Activated naive CD4-positive, alpha-beta T cell treated with anti-CD3 and anti-CD28 coated beads for 36 hours (primary cell): ENCODE results near the gene FKBP1B. TPM values are rescaled to one million over a fixed set of nuclear protein-coding genes. Genes with fewer than 3 reads are reported as not detected.
"Not testable (repeated sequence)": the region's sequence is repeated elsewhere in the genome, so short reads cannot be mapped to it uniquely, and the experiment has no call there.

Source experiments
- CTCF ChIA-PET: fragments of 350-600 bp; sonication (Branson Sonifier 250); formaldehyde crosslinking; loops from one replicate; lab custom pipeline; 2021; ENCODE audit warnings: antibody characterized with exemption; lab: Charles Lee
- DNase-seq: peaks from one replicate; pipeline ENCODE4 v3.0.0-alpha.2; 2020
- H3K27ac Mint-ChIP-seq: one replicate; pipeline ENCODE4 v1.8.0; 2021; ENCODE audit warnings: mild to moderate bottlenecking, mixed read lengths
- H3K27me3 Mint-ChIP-seq: one replicate; pipeline ENCODE4 v1.8.0; 2021; ENCODE audit warnings: low read depth, mixed read lengths
- H3K36me3 Mint-ChIP-seq: one replicate; pipeline ENCODE4 v1.8.0; 2021; ENCODE audit warnings: low read depth, mixed read lengths
- H3K4me1 Mint-ChIP-seq: one replicate; pipeline ENCODE4 v1.8.0; 2021; ENCODE audit warnings: low read depth, mixed read lengths
- H3K4me3 Mint-ChIP-seq: one replicate; pipeline ENCODE4 v1.8.0; 2021; ENCODE audit warnings: mild to moderate bottlenecking, moderate library complexity, mixed read lengths
- H3K9me3 Mint-ChIP-seq: one replicate; pipeline ENCODE4 v1.8.0; 2021; ENCODE audit warnings: mixed read lengths
- intact Hi-C: fragments of 100-400 bp; cut with micrococcal nuclease; formaldehyde crosslinking; loops from one replicate; pipeline ENCODE4 v1.15.1; 2023
- total RNA-seq, 2 experiments: library from RNA; stranded (reverse); gene quantifications; one replicate each; pipeline ENCODE4 v1.2.3, GENCODE V29; 2021

FKBP1B gene
- total RNA-seq, 2 experiments from 2014 or later = 0.35 TPM; not detected in 1

DNA sequence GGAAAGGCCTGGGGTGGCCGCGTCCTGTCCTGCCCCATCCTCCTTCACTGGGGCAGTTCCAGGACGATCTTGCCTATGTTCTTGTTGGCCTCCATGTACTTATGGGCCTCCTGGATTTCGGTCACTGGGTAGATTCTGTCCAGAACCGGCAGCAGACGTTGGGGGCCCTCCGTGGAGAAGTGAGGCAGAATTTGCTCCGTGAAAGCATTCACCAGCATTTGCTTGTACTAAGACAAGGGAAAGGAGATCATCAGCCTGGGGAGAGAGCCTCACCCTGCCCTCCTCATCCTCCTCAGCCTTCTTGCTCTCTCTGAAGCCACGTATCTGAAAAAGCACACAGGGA, 28.0 kb downstream of the FKBP1B start:
- H3K9me3 Mint-ChIP-seq = no peaks in the 10 kb centered on the region
- H3K4me1 Mint-ChIP-seq = peaks cover 31% of the 10 kb centered on the region
- peak overlapping the region; percentile 97 for H3K4me3 Mint-ChIP-seq
- intact Hi-C loops = loop anchor here (2.0 to 5.0 kb wide), 4 partner anchors 253 to 965 kb away; partner anchors contain the start of genes EFR3B and ITSN2
- no peaks in the 10 kb centered on the region for H3K27me3 Mint-ChIP-seq
- CTCF ChIA-PET = interaction anchor here (1.1 to 2.2 kb wide), 2 partner anchors 150 to 253 kb away, joined by 3 to 10 read pairs; partner anchors contain the start of gene ATAD2B
- no peak for DNase-seq
- peaks cover 5% of the 10 kb centered on the region for H3K36me3 Mint-ChIP-seq
- H3K27ac Mint-ChIP-seq = no peak overlapping the region

DNA sequence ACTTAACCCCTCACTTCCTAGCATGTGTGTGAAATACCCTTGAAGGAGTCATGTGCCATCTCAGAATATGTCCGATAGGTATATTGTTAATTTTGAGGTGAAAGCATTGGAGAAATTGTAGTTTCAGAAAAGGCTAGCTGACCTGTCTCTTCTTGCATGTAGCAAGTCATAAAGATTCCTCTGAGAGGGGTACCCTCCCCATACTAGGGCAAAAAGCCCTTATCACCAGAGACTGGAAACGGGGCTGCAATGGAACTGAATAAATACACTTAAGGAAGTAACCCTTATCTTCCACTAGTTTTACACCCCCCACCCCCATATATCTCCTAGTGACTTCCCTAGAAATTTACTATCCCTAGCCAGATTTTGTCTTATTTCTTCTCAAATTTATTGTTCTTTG, 28.3 kb downstream of the FKBP1B start:
- H3K9me3 Mint-ChIP-seq = no peaks in the 10 kb centered on the region
- CTCF ChIA-PET = interaction anchor here (0.7 to 2.2 kb wide), 2 partner anchors 106 to 151 kb away, joined by 3 to 10 read pairs; partner anchors contain the start of gene ATAD2B
- peaks cover 28% of the 10 kb centered on the region for H3K4me1 Mint-ChIP-seq
- peaks cover 5% of the 10 kb centered on the region for H3K36me3 Mint-ChIP-seq
- H3K4me3 Mint-ChIP-seq = peak overlapping the region; percentile 97
- intact Hi-C loops = loop anchor here (2.0 to 5.0 kb wide), 4 partner anchors 253 to 964 kb away; partner anchors contain the start of genes EFR3B and ITSN2
- no peaks in the 10 kb centered on the region for H3K27me3 Mint-ChIP-seq
- no peak for DNase-seq
- no peak overlapping the region for H3K27ac Mint-ChIP-seq

DNA sequence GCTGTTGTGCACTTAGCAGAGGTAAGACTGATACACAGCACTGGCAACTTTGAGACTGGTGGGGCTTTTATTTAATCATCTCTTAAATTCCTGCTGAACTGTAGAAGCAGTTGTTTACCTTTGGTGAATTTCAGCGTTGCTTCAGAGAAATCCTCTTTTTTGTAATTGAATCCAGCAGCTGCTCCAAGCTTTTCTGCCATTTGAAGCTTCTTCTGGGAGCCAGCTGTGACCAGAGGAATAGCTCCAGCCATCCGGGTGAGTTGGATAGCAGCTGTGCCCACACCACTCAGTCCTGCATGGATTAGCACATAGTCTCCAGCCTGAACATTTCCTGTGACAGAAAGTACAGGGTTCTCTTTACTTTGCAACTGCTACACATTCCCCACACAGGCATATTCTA, 31.2 kb downstream of the FKBP1B start:
- no peaks in the 10 kb centered on the region for H3K36me3 Mint-ChIP-seq
- intact Hi-C loops = no loop called here
- H3K4me1 Mint-ChIP-seq = peaks cover 15% of the 10 kb centered on the region
- no peak overlapping the region for H3K4me3 Mint-ChIP-seq
- no peaks in the 10 kb centered on the region for H3K27me3 Mint-ChIP-seq
- no peaks in the 10 kb centered on the region for H3K9me3 Mint-ChIP-seq
- no peak for DNase-seq
- CTCF ChIA-PET = interaction anchor here (0.9 kb wide), 1 partner anchor 154 kb away, joined by 4 read pairs; the partner anchor contains the start of gene ATAD2B
- no peak overlapping the region for H3K27ac Mint-ChIP-seq

DNA sequence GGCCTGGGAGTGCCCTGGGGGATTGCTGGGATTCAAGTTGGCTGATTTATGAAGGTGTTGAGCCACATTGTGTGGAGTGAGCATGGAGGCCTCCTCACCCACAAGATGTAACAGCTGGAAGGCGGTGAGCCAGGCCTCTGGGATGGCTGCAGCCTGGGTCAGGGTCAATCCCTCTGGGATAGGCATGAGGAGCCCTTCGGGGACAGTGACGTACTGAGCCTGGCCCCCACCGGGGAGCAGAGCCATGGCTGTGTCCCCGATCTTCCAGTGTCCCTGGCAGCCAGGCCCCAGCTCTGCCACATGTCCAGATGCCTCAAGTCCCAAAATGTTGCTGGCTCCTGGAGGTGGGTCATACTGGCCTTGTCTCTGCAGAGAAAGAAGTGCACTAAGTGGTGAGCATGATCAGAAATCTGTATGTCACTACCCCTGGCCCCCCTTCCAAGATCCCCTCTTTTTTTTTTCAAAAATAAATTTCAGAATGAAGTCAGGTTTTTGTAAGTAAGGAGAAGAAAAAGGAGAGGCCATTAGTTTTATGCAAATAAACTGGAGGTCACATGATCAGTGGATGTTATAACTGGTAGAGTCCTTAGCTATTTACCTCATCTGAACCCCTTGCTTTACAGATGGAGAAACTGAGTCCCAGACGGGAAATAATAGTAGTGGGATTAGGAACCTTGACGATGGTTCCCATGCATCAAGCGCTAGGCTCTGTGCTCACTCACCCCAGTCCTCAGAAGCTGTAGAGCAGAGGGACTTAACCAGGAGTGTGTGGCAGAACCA, 33.4 kb downstream of the FKBP1B start:
- Mint-ChIP-seq H3K9me3 (no peaks in the 10 kb centered on the region), H3K4me1 (peaks cover 8% of the 10 kb centered on the region), H3K4me3 (peak overlapping the region; percentile 85), H3K36me3 (no peaks in the 10 kb centered on the region), H3K27me3 (no peaks in the 10 kb centered on the region), H3K27ac (no peak overlapping the region)
- CTCF ChIA-PET = interaction anchor here (0.6 to 3.7 kb wide), 12 partner anchors 9 to 303 kb away, joined by 3 to 59 read pairs (median 4); partner anchors contain the start of genes ATAD2B and WDCP
- DNase-seq = no peak
- intact Hi-C loops = no loop called here

DNA sequence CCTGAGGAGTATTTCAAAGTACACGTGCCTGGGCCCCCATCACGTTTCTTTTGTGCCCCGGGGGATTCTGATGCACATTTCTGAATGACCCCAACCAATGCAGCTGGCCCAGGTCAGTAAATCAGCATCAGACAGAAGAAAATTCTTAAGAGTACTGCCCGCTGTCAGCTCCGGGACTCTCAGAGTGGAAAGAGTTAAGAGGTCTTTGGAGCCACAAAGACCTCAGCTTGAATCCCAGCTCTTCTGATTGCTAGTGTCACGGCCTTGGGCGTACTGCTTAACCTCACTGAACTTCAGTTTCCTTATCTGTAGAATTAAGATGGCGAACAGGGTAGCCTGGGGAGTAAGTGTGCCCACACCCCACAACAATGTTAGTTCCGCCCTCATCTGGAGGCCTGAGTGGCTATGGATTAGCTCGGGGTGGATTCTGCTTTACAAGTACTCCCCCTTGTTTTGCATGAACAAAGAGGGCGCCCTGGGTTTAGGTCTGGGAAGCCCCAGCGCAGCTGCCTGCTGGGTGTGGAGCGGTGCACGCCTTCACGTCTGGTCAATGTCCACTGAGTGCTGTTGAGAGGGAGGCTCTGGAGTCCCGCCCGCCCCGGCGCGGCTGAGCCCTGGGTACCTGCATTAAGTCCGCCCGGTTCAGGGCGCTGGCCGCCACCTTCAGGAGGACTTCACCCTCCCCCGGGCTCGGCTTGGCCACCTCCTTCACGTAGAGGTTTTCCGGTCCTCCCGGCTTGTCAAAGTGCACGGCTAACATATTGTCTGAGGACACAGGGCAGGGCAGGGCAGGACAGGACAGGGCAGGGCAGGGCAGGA, 34.2 kb downstream of the FKBP1B start:
- Mint-ChIP-seq H3K27ac (peak overlapping the region; percentile 27), H3K36me3 (no peaks in the 10 kb centered on the region), H3K27me3 (no peaks in the 10 kb centered on the region), H3K9me3 (no peaks in the 10 kb centered on the region), H3K4me1 (peaks cover 8% of the 10 kb centered on the region), H3K4me3 (peak overlapping the region; percentile 85)
- CTCF ChIA-PET = interaction anchor here (0.5 to 3.7 kb wide), 35 partner anchors 7 to 460 kb away, joined by 3 to 59 read pairs (median 4); partner anchors contain the start of genes ATAD2B, SF3B6 and WDCP
- intact Hi-C loops = loop anchor here (1.0 to 2.0 kb wide), 8 partner anchors 7 to 299 kb away; partner anchors contain the start of genes ATAD2B, SF3B6 and WDCP
- peak; percentile 65 for DNase-seq

DNA sequence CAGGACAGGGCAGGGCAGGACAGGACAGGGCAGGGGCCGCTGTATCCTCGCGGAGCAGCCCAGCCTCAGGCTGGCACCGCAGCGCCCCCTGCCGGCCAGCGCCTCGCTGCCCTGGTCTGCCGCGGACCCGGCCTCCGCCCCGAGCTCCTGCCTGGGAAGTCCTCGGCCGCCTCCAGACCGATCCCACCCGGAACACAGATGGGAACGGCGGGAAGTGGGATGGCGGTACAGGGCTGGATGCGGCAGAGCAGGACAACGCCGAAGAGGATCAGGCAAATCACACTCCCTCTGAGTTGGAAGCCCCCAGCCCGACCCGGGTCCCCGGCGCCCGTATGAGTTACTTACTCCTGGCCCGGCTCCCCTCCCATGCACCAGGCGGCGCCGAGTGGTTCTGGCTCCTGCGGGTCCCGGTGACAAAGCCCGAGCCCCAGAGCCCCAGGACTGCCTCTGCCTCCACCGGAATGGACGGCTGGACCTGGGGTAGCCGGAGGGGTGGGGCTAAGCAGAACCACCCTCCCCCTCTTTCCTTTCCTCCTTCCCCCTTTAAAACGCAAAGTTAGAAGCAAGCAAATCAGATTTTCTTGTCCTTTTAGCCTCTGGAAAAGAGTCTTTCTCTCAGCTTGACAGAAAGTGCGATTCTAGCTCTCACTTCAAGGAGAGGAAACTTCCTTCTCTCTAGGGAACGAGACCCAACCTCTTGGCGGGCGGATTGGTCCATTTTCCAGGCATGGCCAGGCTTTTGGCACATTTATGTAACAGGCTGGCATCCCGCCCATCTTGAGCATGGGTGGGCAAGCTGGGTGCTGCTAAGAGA, 35.1 kb downstream of the FKBP1B start, which contains the start of gene TP53I3:
Gene TP53I3, minus strand, starts transcription at position 449 of the 814 bp plus-strand sequence. CDS start 508 bp downstream, outside the sequence.
- CTCF ChIA-PET = interaction anchor here (0.5 to 3.7 kb wide), 47 partner anchors 8 to 1994 kb away, joined by 3 to 59 read pairs (median 4); partner anchors contain the start of genes ATAD2B, FKBP1B, SF3B6 and WDCP

DNA sequence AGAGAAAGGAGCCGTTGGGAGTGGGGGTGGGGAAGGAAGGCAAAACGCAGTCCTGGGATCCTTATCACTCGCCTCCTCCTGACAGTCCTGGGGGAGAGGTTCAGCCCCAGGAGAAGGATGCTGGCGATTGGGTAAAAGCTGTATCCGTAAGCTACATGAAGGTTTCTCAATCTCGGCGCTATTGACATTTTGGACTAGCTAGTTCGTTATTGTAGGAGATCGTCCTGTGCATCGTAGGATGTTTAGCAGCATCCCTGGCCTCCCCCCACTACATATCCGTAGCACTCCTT, 35.6 kb downstream of the FKBP1B start:
- DNase-seq = no peak
- intact Hi-C loops = loop anchor here (2.0 kb wide), 1 partner anchor 38 kb away; the partner anchor contains the start of gene WDCP
- Mint-ChIP-seq H3K4me3 (peak overlapping the region; percentile 85), H3K36me3 (no peaks in the 10 kb centered on the region), H3K27ac (no peak overlapping the region), H3K27me3 (no peaks in the 10 kb centered on the region), H3K4me1 (peaks cover 8% of the 10 kb centered on the region), H3K9me3 (no peaks in the 10 kb centered on the region)
- CTCF ChIA-PET = interaction anchor here (0.6 to 3.7 kb wide), 24 partner anchors 9 to 461 kb away, joined by 3 to 59 read pairs (median 4); partner anchors contain the start of genes ATAD2B, FKBP1B, SF3B6 and WDCP

More for the DNA sequence above, 35.1 kb downstream of the FKBP1B start, which contains the start of gene TP53I3:
- Mint-ChIP-seq H3K4me1 (peaks cover 8% of the 10 kb centered on the region), H3K36me3 (no peaks in the 10 kb centered on the region), H3K27ac (peak within 1 kb of the TSS; percentile 27), H3K4me3 (peak within 1 kb of the TSS; percentile 85), H3K27me3 (no peaks in the 10 kb centered on the region), H3K9me3 (no peaks in the 10 kb centered on the region)
- DNase-seq = peak; percentile 80
- intact Hi-C loops = loop anchor here (1.0 to 2.0 kb wide), 8 partner anchors 8 to 298 kb away; partner anchors contain the start of genes ATAD2B, SF3B6 and WDCP

DNA sequence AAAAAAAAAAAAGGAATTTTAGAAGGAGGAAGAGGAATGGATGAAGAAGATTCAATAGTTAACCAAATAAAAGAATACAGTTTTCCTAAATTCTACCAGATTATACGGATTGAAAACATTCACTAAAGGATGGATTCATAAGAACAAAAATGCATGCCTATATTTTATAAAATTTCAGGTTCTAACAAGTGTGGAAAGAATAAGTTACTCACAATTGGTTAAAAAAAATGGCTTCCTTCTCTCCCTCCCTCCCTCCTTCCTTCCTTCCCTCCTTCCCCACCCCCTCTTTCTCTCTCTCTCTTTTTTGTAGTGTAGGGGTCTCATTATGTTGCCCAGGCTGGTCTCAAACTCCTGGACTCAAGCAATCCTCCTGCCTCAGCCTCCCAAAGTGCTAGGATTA, 36.7 kb downstream of the FKBP1B start:
- Mint-ChIP-seq H3K27me3 (no peaks in the 10 kb centered on the region), H3K27ac (no peak overlapping the region), H3K9me3 (no peaks in the 10 kb centered on the region), H3K4me3 (no peak overlapping the region), H3K36me3 (no peaks in the 10 kb centered on the region), H3K4me1 (peaks cover 8% of the 10 kb centered on the region)
- no peak for DNase-seq
- intact Hi-C loops = no loop called here
- CTCF ChIA-PET = no interaction called here

DNA sequence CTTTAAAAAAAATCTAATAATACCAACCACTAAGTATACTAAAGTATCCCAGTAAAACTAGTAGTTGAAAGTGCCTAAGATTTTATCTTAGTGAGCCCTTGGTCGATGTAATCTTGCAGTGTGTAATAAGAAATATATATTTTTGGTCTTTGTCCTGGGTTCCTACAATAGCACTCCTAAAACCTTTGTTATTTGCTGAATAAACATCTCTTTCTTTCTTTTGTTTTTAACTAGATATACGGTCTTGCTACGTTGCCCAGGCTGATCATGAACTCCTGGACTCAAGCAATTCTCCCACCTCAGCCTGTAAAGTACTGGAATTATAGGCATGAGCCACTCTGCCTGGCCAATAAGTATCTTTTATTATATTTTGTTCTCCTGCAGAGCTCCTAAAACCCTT, 37.5 kb downstream of the FKBP1B start:
- Mint-ChIP-seq H3K4me1 (peaks cover 8% of the 10 kb centered on the region), H3K36me3 (no peaks in the 10 kb centered on the region)
- CTCF ChIA-PET = interaction anchor here (0.6 to 1.2 kb wide), 3 partner anchors 205 to 263 kb away, joined by 3 to 4 read pairs (median 4); no protein-coding TSS in a partner anchor

DNA sequence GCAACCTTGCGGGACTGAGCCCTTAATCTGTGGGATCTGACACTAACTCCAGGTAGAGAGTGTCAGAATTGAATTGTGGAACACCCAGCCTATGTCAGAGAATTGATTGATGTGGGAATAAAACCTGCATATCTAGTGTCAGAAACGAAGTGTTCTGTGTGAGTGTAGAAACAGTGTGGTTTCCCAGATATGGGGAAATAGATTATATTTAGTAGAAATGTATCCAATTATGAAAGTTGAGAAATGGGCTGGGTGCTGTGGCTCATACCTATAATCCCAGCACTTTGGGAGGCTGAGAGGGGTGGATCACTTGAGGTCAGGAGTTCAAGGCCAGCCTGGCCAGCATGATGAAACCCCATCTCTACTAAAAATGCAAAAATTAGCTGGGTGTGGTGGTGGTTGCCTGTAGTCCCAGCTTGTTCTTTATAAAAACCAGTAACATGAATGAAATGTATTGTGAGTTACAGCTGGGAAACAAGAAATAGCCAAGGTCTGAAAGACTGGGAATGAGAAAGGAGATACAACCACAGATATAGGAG, 39.3 kb downstream of the FKBP1B start:
- Mint-ChIP-seq H3K27me3 (no peaks in the 10 kb centered on the region), H3K9me3 (no peaks in the 10 kb centered on the region), H3K4me3 (no peak overlapping the region), H3K4me1 (peaks cover 3% of the 10 kb centered on the region), H3K27ac (peak overlapping the region; percentile 16), H3K36me3 (no peaks in the 10 kb centered on the region)
- intact Hi-C loops = no loop called here
- CTCF ChIA-PET = interaction anchor here (0.8 to 1.7 kb wide), 2 partner anchors 94 to 162 kb away, joined by 3 to 4 read pairs; partner anchors contain the start of gene ATAD2B
- no peak for DNase-seq

More for the DNA sequence above, 37.5 kb downstream of the FKBP1B start:
- no peaks in the 10 kb centered on the region for H3K9me3 Mint-ChIP-seq
- no peak overlapping the region for H3K4me3 Mint-ChIP-seq
- H3K27me3 Mint-ChIP-seq = no peaks in the 10 kb centered on the region
- no peak for DNase-seq
- intact Hi-C loops = no loop called here
- no peak overlapping the region for H3K27ac Mint-ChIP-seq

DNA sequence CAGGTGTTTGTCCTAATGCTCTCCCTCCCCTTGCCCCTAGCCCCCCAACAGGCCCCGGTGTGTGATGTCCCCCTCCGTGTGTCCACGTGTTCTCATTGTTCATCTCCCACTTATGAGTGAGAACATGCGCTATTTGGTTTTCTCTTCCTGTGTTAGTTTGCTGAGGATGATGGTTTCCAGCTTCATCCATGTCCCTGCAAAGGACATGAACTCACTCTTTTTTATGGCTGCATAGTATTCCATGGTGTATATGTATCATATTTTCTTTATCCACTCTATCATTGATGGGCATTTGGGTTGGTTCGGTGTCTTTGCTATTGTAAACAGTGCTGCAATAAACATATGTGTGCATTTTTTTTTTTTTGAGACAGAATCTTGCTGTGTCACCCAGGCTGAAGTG, 43.7 kb downstream of the FKBP1B start:
- H3K9me3 Mint-ChIP-seq, DNase-seq, H3K4me1 Mint-ChIP-seq, intact Hi-C loops, H3K27me3 Mint-ChIP-seq, H3K4me3 Mint-ChIP-seq, H3K36me3 Mint-ChIP-seq, H3K27ac Mint-ChIP-seq: not testable (repeated sequence)
- CTCF ChIA-PET = interaction anchor here (0.6 kb wide), 1 partner anchor 192 kb away, joined by 3 read pairs; no protein-coding TSS in a partner anchor
